Measurements from ENCODE around the gene HIF1AN.

DNA sequence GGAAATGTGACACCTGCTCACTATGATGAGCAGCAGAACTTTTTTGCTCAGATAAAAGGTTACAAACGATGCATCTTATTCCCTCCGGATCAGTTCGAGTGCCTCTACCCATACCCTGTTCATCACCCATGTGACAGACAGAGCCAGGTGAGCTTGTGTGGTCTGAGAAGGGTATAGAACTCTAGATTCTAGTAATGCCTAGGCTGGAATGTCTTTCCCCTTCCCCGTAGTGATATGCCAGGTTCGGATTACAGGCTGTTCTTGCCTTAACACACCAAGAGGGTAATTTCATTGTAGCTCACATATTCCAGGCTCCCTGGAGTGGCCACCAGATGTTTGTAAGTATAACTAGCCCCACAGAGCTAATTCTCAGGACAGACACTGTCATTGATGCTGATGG, 9.2 kb downstream of the HIF1AN start:
- TF ChIP-seq, protein P1, sequence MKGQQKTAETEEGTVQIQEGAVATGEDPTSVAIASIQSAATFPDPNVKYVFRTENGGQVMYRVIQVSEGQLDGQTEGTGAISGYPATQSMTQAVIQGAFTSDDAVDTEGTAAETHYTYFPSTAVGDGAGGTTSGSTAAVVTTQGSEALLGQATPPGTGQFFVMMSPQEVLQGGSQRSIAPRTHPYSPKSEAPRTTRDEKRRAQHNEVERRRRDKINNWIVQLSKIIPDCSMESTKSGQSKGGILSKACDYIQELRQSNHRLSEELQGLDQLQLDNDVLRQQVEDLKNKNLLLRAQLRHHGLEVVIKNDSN (CRISPR knock-in tag; IDR thresholded peaks at IDR 0.05), result no peak
- TF ChIP-seq, protein P2, sequence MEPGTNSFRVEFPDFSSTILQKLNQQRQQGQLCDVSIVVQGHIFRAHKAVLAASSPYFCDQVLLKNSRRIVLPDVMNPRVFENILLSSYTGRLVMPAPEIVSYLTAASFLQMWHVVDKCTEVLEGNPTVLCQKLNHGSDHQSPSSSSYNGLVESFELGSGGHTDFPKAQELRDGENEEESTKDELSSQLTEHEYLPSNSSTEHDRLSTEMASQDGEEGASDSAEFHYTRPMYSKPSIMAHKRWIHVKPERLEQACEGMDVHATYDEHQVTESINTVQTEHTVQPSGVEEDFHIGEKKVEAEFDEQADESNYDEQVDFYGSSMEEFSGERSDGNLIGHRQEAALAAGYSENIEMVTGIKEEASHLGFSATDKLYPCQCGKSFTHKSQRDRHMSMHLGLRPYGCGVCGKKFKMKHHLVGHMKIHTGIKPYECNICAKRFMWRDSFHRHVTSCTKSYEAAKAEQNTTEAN (CRISPR knock-in tag; IDR thresholded peaks at IDR 0.05), result no peak
- TF ChIP-seq, protein P3, sequence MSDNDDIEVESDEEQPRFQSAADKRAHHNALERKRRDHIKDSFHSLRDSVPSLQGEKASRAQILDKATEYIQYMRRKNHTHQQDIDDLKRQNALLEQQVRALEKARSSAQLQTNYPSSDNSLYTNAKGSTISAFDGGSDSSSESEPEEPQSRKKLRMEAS (CRISPR knock-in tag; IDR thresholded peaks at IDR 0.05), result no peak
- TF ChIP-seq, protein P4, sequence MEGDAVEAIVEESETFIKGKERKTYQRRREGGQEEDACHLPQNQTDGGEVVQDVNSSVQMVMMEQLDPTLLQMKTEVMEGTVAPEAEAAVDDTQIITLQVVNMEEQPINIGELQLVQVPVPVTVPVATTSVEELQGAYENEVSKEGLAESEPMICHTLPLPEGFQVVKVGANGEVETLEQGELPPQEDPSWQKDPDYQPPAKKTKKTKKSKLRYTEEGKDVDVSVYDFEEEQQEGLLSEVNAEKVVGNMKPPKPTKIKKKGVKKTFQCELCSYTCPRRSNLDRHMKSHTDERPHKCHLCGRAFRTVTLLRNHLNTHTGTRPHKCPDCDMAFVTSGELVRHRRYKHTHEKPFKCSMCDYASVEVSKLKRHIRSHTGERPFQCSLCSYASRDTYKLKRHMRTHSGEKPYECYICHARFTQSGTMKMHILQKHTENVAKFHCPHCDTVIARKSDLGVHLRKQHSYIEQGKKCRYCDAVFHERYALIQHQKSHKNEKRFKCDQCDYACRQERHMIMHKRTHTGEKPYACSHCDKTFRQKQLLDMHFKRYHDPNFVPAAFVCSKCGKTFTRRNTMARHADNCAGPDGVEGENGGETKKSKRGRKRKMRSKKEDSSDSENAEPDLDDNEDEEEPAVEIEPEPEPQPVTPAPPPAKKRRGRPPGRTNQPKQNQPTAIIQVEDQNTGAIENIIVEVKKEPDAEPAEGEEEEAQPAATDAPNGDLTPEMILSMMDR (IDR thresholded peaks at IDR 0.05), result no peak
- TF ChIP-seq TEAD4 (CRISPR knock-in tag; IDR thresholded peaks at IDR 0.05), result no peak
- no peak for TF ChIP-seq JUN (CRISPR knock-in tag; IDR thresholded peaks at IDR 0.05)
- no peak for TF ChIP-seq IRF2 (CRISPR knock-in tag; IDR thresholded peaks at IDR 0.05; ENCODE audit: borderline replicate concordance, low read depth)
- TF ChIP-seq SMAD4 (CRISPR knock-in tag; IDR thresholded peaks at IDR 0.05), result no peak
